BJ (cell line): ENCODE results near the gene BACE2. TPM values are rescaled to one million over a fixed set of nuclear protein-coding genes. Genes with fewer than 3 reads are reported as not detected.

Experiments
- CTCF ChIA-PET: fragments of 350-600 bp; formaldehyde crosslinking; extraction: SDS; loops from one replicate; lab custom pipeline; 2021; ENCODE audit warnings: antibody characterized with exemption, inconsistent platforms; lab: Yijun Ruan, JAX
- POLR2A ChIA-PET: fragments of 300-600 bp; sonication (Branson Sonifier 250); formaldehyde crosslinking; extraction: SDS; loops from one replicate; lab custom pipeline; 2021; ENCODE audit warnings: antibody characterized with exemption; lab: Charles Lee
- DNase-seq: peaks from one replicate; pipeline ENCODE4 v3.0.0-alpha.2; 2011; ENCODE audit warnings: low read depth
- H3K27me3 ChIP-seq: 2 replicates; pipeline ENCODE4 v1.6.0; 2011; ENCODE audit warnings: low read length; ENCODE audit not compliant: control insufficient read depth, insufficient read depth
- H3K36me3 ChIP-seq: 2 replicates; pipeline ENCODE4 v1.5.1; 2011; ENCODE audit warnings: low read length; ENCODE audit not compliant: control insufficient read depth, insufficient read depth
- H3K4me3 ChIP-seq: 2 replicates; pipeline ENCODE4 v1.5.1; 2011; ENCODE audit warnings: low read depth, mild to moderate bottlenecking, control low read depth, low read length
- CTCF ChIP-seq: IDR thresholded peaks from 2 replicates; pipeline ENCODE4 v1.5.1; 2011; ENCODE audit warnings: low read depth, mild to moderate bottlenecking, control low read depth, inconsistent platforms, low read length, moderate library complexity; ENCODE audit not compliant: insufficient read depth
- polyA plus RNA-seq: library from polyadenylated mRNA; depleted of rRNA; stranded (reverse); fragments of >200 nt; gene quantifications from 2 replicates; pipeline ENCODE4 v1.2.3, GENCODE V29; 2011

BACE2 gene
- polyA plus RNA-seq, 1 experiment, result 38.5 TPM

DNA sequence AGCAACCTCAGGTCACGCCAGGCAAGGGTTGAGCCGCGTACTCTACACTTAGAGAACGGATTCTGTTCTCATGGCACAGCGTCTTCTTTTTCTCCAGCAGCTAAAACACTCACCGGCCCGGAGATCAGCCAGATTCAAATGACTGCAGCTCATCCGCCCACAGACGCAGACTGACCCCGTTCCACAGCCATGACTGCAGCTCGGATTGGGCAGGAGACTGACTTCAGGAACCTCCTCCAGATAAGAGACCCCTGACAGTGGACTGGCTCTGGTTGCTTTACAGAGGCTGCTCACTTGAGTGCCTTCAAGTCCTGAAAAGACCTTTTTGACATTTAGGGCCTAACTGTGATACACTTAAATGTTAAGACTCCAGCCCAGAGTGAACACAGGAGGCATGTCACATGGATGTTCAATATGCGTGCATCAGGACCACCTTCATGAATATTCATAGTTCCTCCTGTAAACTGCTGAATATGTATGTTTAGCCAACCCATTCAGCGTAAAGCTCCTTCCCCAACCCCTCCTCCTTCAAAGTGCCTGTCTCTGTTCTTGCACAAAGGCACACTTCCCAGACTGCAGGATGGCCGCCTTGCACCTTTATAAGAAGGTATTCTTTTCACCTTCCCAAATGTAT lies 42.6 kb downstream of the BACE2 start:
- no peak for DNase-seq
- Histone ChIP-seq H3K36me3 (no peaks in the 10 kb centered on the region), H3K4me3 (no peak overlapping the region), H3K27me3 (no peaks in the 10 kb centered on the region)
- no peak for TF ChIP-seq CTCF
- ChIA-PET POLR2A (no interaction called here), CTCF (interaction anchor here (0.9 to 1.4 kb wide), 2 partner anchors 10 to 33 kb away, joined by 3 to 4 read pairs; no protein-coding TSS in a partner anchor)

GRCh38 chr21:41211060-41211805 lies 43.3 kb downstream of the BACE2 start:
- DNase-seq, result no peak
- H3K27me3 ChIP-seq, result no peaks in the 10 kb centered on the region
- H3K4me3 ChIP-seq, result no peak overlapping the region
- CTCF ChIA-PET, result no interaction called here
- H3K36me3 ChIP-seq, result no peaks in the 10 kb centered on the region
- POLR2A ChIA-PET, result no interaction called here
- TF ChIP-seq CTCF, result no peak

DNA sequence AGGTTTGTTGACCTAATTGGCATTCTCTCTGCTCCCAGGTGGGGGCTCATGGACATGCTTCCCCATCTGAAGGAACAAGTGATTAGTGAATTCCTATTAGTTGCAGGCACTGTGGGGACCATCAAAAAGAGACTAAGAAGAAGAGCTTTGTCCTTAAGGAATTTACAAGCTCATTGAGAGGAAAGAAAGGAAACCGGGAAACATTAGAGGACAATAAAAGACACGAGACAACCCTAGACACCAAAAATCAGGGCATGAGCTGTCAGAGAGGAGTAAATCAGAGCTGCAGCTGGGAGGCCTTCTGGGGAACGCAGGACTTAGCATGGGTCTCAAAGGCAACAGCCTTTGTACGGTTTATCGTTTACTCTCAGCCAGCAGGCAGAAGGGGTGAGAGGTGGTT lies 45.1 kb downstream of the BACE2 start:
- Histone ChIP-seq H3K4me3 (no peak overlapping the region), H3K27me3 (no peaks in the 10 kb centered on the region), H3K36me3 (no peaks in the 10 kb centered on the region)
- ChIA-PET CTCF (no interaction called here), POLR2A (no interaction called here)
- DNase-seq, result no peak
- TF ChIP-seq CTCF, result no peak

- no peak for DNase-seq
- ChIA-PET POLR2A (no interaction called here), CTCF (no interaction called here)
- Histone ChIP-seq H3K27me3 (no peaks in the 10 kb centered on the region), H3K36me3 (no peaks in the 10 kb centered on the region), H3K4me3 (no peak overlapping the region)
- TF ChIP-seq CTCF, result no peak
Observed at GRCh38 chr21:41215856-41216408, 48.0 kb downstream of the BACE2 start.

DNA sequence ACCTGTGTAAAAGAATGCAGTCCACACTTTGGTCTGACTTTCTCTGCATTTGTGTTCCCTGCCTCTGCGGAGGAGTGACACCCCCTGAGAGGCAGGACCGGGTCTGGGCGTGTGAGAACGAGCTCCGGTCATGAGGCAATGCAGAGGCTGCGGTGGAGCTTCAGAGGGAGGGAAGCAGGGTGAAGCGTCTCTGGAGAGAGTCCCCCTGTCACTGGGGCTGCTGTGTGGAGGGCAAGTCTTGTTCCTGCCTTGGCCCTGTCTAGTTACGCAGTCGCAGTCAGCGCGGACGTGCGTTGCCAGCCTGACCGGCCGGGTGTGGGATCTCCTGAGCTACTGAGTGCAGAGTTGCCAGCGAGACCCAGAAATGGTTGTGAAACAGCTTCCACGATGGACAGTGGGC lies 48.5 kb downstream of the BACE2 start:
- CTCF ChIA-PET, result no interaction called here
- no peak for TF ChIP-seq CTCF
- DNase-seq, result no peak
- POLR2A ChIA-PET, result no interaction called here
- Histone ChIP-seq H3K36me3 (no peaks in the 10 kb centered on the region), H3K27me3 (no peaks in the 10 kb centered on the region), H3K4me3 (no peak overlapping the region)
